ENCODE measurements around the gene DPYD. TPM values are rescaled to one million over a fixed set of nuclear protein-coding genes. Genes with fewer than 3 reads are reported as not detected.

DPYD gene
- total RNA-seq, 1 donor from 2014 or later: 8.1 TPM

DNA sequence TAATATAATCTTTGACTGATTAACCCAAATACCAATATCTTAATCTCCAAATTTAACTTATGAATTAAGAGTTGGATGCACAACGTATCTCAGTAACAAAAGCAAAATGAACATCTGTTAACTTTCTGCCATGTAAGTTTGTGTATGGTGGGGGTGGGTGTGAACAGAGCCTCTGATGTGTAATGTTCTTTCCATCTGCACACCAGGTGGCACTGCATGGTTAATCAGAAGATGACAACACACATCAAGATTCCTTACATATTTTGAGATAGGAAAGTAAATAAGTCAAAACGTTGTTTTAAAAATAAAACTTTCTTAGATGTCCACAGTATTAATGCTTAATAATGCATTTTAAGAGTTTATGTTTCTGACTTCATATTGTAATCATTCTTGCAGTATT is 251.9 kb downstream of the DPYD start:
- Mint-ChIP-seq H3K36me3 (ENCODE audit: insufficient read depth) (no peaks in the 10 kb centered on the region), H3K4me1 (ENCODE audit: low read depth) (peaks cover 5% of the 10 kb centered on the region), H3K4me3 (ENCODE audit: low read depth) (no peak overlapping the region), H3K27me3 (no peaks in the 10 kb centered on the region), H3K27ac (no peak overlapping the region), H3K9me3 (ENCODE audit: low read depth) (no peaks in the 10 kb centered on the region)
- TF ChIP-seq, protein P1, sequence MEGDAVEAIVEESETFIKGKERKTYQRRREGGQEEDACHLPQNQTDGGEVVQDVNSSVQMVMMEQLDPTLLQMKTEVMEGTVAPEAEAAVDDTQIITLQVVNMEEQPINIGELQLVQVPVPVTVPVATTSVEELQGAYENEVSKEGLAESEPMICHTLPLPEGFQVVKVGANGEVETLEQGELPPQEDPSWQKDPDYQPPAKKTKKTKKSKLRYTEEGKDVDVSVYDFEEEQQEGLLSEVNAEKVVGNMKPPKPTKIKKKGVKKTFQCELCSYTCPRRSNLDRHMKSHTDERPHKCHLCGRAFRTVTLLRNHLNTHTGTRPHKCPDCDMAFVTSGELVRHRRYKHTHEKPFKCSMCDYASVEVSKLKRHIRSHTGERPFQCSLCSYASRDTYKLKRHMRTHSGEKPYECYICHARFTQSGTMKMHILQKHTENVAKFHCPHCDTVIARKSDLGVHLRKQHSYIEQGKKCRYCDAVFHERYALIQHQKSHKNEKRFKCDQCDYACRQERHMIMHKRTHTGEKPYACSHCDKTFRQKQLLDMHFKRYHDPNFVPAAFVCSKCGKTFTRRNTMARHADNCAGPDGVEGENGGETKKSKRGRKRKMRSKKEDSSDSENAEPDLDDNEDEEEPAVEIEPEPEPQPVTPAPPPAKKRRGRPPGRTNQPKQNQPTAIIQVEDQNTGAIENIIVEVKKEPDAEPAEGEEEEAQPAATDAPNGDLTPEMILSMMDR (IDR thresholded peaks at IDR 0.05; ENCODE audit: unreplicated experiment): no peak
- DNase-seq (ENCODE audit: low spot score, unreplicated experiment): no peak

DNA sequence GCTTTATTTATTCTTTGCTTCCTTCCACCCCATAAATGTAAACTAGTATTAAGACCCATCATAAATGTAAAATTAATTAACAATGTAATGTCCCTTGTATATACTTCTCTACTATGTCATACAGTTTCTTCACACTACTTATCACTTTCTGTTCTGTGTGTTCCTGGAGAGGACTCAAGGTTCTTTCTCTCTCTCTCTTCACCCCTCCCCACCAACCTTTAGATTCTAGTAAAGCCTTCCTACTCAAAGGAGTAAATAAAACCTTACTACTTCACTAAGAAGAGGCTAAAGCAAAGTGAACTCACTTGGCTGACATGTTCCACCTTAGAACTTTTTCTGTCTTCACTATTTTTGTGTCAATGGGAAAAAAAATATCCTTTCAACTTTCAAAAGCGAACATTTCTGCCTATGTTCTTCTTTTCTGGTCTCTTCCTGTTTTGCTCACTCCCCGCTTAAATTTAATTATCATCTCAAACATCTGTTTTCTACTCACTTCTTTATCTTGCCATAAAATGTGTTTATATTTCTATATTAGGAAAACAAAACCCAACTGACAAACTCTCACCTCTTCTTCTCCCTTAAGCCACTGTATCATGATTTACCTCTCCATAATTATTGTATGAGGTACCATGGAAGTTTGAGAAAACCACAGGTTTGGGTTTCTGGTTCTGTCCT is 260.3 kb downstream of the DPYD start:
- H3K9me3 Mint-ChIP-seq (ENCODE audit: low read depth): no peaks in the 10 kb centered on the region
- no peaks in the 10 kb centered on the region for H3K36me3 Mint-ChIP-seq (ENCODE audit: insufficient read depth)

GRCh38 chr1:97654876-97655585 is 265.8 kb downstream of the DPYD start:
- no peaks in the 10 kb centered on the region for H3K36me3 Mint-ChIP-seq (ENCODE audit: insufficient read depth)
- H3K9me3 Mint-ChIP-seq (ENCODE audit: low read depth): no peaks in the 10 kb centered on the region
- TF ChIP-seq, protein P1 (IDR thresholded peaks at IDR 0.05; ENCODE audit: unreplicated experiment): no peak
- no peak overlapping the region for H3K4me3 Mint-ChIP-seq (ENCODE audit: low read depth)
- no peaks in the 10 kb centered on the region for H3K27me3 Mint-ChIP-seq
- DNase-seq (ENCODE audit: low spot score, unreplicated experiment): no peak
- no peak overlapping the region for H3K27ac Mint-ChIP-seq
- H3K4me1 Mint-ChIP-seq (ENCODE audit: low read depth): no peaks in the 10 kb centered on the region

More for the DNA sequence above, 260.3 kb downstream of the DPYD start:
- peaks cover 10% of the 10 kb centered on the region for H3K4me1 Mint-ChIP-seq (ENCODE audit: low read depth)
- no peak for DNase-seq (ENCODE audit: low spot score, unreplicated experiment)
- no peaks in the 10 kb centered on the region for H3K27me3 Mint-ChIP-seq
- TF ChIP-seq, protein P1 (IDR thresholded peaks at IDR 0.05; ENCODE audit: unreplicated experiment): no peak
- no peak overlapping the region for H3K4me3 Mint-ChIP-seq (ENCODE audit: low read depth)
- H3K27ac Mint-ChIP-seq: no peak overlapping the region

DNA sequence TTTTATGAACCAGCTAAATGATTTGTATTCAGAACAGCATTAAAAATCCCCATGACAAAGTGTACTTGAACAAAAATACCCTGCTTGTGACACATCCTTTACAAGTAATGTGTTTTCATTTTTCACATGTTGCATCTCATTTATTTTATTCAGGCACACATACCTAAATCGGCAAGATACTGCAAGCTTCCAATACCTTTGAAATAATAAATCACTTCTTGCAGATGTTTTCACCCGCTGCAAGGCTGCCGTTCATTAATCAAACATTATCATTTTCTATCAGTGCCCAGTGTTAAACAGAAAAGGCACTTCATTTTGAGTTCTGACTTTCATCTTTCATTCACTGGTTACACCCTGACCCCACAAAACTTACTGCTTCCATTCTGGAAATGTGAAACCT is 269.6 kb downstream of the DPYD start:
- TF ChIP-seq, protein P1 (IDR thresholded peaks at IDR 0.05; ENCODE audit: unreplicated experiment): no peak
- no peak overlapping the region for H3K4me3 Mint-ChIP-seq (ENCODE audit: low read depth)
- H3K4me1 Mint-ChIP-seq (ENCODE audit: low read depth): no peaks in the 10 kb centered on the region
- H3K9me3 Mint-ChIP-seq (ENCODE audit: low read depth): peaks cover 7% of the 10 kb centered on the region
- peaks cover under 1% of the 10 kb centered on the region for H3K36me3 Mint-ChIP-seq (ENCODE audit: insufficient read depth)
- no peak for DNase-seq (ENCODE audit: low spot score, unreplicated experiment)
- no peaks in the 10 kb centered on the region for H3K27me3 Mint-ChIP-seq
- H3K27ac Mint-ChIP-seq: no peak overlapping the region

DNA sequence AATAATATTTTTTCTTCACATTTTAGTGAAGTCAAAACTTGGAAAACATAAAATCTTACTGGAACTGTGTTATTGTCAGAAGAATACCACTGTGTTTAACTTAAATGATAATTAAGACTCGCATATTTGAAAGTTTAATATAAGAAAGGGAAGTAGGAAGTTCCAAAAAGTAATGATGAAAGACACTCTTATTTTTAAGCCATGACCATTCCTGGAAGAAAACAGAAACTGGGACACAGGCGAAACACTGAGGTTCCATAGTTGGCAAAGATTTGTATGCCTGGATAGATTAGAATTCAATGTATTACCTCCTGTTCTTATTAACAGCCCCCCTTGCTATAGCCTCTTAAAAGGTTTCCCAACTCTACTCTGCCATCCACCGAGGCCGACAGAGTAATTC is 271.2 kb downstream of the DPYD start:
- Mint-ChIP-seq H3K27me3 (no peaks in the 10 kb centered on the region), H3K9me3 (ENCODE audit: low read depth) (peaks cover 15% of the 10 kb centered on the region), H3K4me1 (ENCODE audit: low read depth) (no peaks in the 10 kb centered on the region), H3K4me3 (ENCODE audit: low read depth) (no peak overlapping the region), H3K27ac (no peak overlapping the region), H3K36me3 (ENCODE audit: insufficient read depth) (peaks cover 5% of the 10 kb centered on the region)
- TF ChIP-seq, protein P1 (IDR thresholded peaks at IDR 0.05; ENCODE audit: unreplicated experiment): no peak
- DNase-seq (ENCODE audit: low spot score, unreplicated experiment): no peak
